ENCODE measurements around the gene NSFL1C.

NSFL1C gene

GRCh38 chr20:1466211-1467081 is at the start of gene NSFL1C:
Gene NSFL1C, minus strand, starts transcription at chr20:1466849. Its CDS starts 25 bp downstream, at chr20:1466824.
- peak; percentile 85 for DNase-seq (ENCODE audit: extremely low read depth, low read depth)
- TF ChIP-seq CTCF (IDR thresholded peaks at IDR 0.05; ENCODE audit: low read depth, low read length), result peak; percentile 70

DNA sequence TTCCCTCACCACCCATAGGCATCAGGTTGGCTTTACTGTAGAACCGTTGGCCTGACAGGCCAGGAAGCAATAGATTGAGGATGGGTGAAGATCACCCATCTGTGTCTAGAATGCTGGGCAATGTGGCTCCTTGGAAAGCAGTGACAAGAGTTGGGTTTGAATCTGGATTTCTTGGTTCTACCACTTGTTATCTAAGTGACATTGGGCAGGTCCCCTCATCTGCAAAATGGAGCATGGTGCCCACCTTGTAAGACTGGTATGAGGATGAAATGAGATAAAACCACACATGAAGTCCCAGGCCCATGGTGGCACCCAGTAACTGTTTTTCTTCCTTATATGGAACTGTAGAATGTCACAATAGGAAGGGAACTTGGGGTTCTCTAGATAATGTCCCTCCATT is 47.2 kb upstream of the NSFL1C start:
- TF ChIP-seq CTCF (IDR thresholded peaks at IDR 0.05; ENCODE audit: low read depth, low read length), result no peak
- no peak for DNase-seq (ENCODE audit: extremely low read depth, low read depth)

DNA sequence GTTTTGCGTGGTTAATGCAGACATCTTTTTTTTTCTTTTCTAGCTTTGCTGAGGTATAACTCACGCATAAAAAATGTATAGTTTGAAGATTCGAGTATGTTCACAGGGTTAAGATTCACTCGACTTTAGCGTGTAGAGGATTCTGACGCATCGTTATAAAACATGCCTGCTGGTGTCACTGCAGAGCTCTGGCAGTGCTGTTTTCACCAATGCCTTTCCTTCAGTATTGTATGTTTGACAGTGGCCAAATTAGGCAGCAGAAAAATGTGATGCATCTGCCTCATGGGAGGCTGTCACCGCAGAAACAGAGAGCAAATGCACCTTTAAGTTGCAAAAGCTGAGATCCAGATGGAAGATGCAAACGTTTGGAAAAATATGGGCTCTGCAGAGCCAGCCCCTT is 42.6 kb upstream of the NSFL1C start:
- DNase-seq (ENCODE audit: extremely low read depth, low read depth), result no peak
- peak; percentile 13 for TF ChIP-seq CTCF (IDR thresholded peaks at IDR 0.05; ENCODE audit: low read depth, low read length)

DNA sequence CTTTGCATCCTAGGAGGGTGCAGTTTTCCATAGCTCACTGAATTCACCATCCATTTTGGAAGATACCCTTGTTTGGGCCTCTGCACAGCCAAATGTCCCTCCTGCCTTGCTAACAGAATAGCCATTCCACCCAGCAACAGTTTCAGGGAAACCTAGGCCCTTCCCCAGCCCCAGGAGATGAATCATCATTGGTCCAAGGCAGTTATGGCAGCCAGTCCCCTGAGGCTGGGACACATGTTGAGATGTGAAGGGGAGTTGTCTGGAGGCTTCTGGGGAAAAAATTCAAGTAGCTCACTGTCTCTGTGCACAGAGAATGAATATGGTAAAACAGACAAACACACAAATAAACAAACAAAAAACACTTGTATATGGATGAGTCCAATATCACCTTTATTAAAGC is 41.9 kb upstream of the NSFL1C start:
- TF ChIP-seq CTCF (IDR thresholded peaks at IDR 0.05; ENCODE audit: low read depth, low read length), result no peak
- DNase-seq (ENCODE audit: extremely low read depth, low read depth), result no peak

DNA sequence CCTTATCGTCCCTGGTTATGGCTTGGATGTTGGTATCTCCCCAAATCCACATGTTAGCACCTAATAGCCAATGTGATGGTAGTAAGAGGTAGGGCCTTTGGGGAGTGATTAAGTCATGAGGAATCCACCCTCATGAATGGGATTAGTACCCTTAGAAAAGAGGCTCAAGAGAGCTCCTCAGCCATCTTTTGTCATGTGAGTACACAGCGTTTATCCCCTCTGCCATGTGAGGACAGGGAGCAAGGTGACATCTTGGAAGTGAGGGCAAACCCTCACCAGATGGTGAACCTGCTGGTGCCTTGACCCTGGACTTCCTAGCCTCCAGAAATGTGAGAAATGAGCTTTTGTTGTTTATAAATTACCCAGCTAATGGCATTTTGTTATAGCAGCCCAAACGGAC is 40.6 kb upstream of the NSFL1C start:
- TF ChIP-seq CTCF (IDR thresholded peaks at IDR 0.05; ENCODE audit: low read depth, low read length), result no peak
- no peak for DNase-seq (ENCODE audit: extremely low read depth, low read depth)

- TF ChIP-seq CTCF (IDR thresholded peaks at IDR 0.05; ENCODE audit: low read depth, low read length), result no peak
- DNase-seq (ENCODE audit: extremely low read depth, low read depth), result no peak
Observed at GRCh38 chr20:1505871-1506270, 39.2 kb upstream of the NSFL1C start.

DNA sequence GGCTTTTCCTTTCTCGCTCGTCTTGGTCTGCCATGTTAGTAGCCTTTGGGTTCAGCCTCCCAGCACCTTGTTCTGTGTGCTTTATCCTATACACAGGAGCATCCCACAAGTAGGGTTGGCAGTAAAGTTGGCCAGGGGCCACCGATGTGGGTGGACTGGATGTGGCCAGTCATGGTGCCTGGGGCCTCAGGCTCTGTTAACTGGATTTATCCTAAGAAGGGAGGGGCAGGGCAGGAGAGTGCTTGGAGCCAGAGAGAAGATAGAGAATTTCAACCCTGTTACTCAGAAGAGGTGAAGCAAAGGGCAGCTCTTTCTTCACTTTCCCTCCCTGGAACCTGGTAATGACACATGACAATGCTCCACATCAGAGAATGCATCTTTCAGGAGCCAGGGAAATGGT is 38.7 kb upstream of the NSFL1C start:
- no peak for TF ChIP-seq CTCF (IDR thresholded peaks at IDR 0.05; ENCODE audit: low read depth, low read length)
- DNase-seq (ENCODE audit: extremely low read depth, low read depth), result no peak
